GM21737 (cell line): ENCODE results near the gene CHAT.

Experiments
- ATAC-seq: cut with Tn5 transposase; IDR thresholded peaks from one replicate; pipeline ENCODE4 v1.9.1; 2021; ENCODE audit warnings: mild to moderate bottlenecking, moderate library complexity; ENCODE audit not compliant: unreplicated experiment

Gene CHAT

GRCh38 chr10:49651039-49651835, 37.4 kb downstream of the CHAT start:
- no peak for ATAC-seq

GRCh38 chr10:49651917-49652316, 38.1 kb downstream of the CHAT start:
- no peak for ATAC-seq

GRCh38 chr10:49652421-49653272, 38.8 kb downstream of the CHAT start:
- no peak for ATAC-seq

DNA sequence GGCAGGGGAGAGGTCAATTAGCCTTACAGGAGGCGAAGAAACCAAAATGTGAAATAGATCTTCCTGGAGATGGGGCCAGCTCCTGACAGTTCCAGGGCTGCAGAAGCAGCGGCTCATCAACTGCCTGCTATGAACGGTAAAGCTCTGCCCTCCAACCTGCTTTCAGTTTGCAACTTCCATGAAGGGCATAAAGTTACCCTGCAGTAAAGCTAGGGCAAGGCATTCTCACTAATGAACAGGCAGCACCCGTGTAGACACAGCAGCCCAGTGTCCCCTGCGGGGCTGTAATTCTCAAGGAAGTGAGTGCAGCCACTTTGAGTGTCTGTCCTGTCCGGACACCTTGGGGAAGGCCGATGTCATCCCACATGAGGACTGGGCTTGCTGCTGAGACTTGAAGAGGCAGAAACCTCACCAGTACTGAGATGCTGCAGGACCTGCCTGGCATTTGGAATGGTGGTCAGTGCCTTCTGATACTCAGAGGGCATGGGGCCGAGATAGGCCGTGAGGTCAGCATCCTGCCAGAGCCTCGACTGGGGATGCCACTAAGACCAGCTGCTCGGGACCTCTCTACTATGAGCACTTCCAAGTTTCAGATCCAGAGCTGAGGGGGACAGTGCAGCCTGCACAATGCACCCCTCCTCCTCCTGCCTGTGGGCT, 39.6 kb downstream of the CHAT start:
- ATAC-seq: no peak

- no peak for ATAC-seq
These were observed 40.3 kb downstream of the CHAT start for GRCh38 chr10:49654036-49654693.

GRCh38 chr10:49655099-49655498, 41.3 kb downstream of the CHAT start:
- ATAC-seq: no peak

DNA sequence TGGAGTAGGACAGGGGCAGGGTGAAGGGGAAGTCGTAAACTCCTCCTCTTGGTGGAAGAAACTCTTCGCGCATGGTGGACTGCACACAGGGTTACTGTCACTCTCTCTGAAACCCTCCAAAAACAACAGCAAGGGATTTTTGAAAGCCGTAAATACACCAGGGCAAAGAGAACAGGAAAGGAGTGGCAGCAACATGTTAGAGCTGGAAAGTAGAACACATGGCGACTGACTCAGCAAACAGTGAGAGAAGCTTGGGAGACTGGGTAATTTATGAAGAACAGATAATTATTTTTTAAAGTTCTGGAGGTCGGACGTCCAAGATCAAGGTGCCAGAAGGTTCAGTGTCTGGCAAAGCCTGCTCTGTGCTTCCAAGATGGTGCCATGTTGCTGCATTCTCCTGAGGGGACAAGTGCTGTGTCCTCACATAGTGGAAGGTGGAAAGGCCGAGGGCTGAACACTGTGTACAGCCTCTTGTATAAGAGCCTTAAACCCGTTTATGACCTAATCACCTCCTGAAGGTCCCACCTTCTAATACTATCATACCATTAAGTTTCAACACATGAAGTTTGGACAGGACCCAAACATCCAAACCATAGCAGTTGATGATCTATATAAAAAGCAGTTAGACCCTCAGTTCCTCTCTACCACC, 43.1 kb downstream of the CHAT start:
- no peak for ATAC-seq

- ATAC-seq: no peak
These were observed 43.8 kb downstream of the CHAT start for GRCh38 chr10:49657606-49658005.

DNA sequence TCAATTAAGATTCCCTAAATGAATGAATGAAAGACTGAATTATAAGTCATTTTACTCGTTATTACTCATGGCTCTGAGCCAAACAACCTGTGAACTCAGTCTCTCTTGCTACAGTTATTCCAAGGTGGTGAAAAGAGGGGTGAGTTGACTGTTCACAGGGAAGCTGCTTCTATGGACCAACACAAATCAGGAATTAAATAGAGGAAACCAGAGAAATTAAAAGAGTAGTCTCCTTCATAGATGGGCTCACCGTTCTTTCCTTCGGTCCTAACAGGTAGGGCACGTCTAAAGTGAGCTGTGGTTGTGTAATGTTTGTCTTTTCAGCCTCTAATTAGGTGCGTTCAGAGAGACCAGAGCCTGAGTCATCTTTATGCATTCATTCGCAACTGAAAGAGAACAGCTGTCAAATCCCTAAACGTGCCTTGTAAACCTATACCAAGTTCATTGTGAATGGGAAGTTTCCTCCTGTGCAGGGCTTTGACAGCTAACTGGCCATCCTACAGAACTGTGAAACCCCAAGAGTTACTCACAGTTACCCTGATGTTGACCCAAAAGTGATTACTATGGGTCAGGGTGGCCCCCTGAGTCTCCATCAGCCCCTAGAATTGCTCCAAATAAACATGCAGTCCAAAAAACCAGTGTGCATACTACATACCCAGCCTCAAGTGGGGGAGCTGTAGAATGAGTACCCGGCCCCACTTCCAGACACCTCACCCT, 47.5 kb downstream of the CHAT start:
- ATAC-seq: no peak

DNA sequence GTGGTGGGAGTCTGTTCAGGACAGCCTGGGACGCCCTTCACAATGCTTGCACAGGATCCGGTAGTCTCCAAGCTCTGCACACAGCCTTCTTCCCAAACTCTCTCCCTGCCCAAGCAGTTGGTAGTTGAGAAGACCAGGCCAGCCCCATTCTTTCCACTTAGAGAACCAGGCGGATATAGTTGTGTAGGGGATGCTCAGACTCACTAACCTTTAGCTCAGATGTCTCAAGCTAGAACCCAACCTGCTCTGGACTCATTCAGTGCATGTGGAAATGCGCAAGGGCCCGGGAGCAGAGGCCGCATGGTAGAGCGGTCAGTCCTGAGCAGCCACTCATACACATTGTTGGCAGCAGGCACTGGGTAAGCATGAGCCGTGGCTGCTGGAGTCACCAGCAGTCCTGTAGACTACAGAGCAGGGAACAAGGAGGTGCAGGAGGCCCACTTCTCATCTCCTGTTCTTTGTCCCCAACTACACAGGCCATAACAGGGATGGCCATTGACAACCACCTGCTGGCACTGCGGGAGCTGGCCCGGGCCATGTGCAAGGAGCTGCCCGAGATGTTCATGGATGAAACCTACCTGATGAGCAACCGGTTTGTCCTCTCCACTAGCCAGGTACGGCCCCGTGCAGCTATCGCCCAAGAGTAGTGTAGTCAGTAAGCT, 48.5 kb downstream of the CHAT start:
- ATAC-seq: no peak

DNA sequence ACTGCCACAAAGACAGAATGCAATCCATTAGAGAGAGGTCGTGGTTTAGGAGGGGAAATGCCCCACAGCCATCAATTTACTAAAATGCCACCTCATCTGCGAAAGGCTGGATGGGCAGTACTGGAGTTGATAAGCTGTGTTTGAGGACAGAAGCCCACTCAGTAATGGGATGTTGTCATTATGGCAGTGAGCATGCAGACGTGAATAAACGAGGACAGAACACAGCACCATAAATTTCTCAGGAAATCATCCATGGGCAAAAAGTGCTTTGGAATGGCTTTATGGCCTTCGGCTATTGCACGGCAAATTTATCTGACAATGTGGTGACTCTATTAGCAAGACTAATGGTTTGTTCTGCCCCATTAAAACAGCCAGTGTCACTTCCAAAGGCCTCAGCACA, 49.8 kb downstream of the CHAT start:
- ATAC-seq: no peak

DNA sequence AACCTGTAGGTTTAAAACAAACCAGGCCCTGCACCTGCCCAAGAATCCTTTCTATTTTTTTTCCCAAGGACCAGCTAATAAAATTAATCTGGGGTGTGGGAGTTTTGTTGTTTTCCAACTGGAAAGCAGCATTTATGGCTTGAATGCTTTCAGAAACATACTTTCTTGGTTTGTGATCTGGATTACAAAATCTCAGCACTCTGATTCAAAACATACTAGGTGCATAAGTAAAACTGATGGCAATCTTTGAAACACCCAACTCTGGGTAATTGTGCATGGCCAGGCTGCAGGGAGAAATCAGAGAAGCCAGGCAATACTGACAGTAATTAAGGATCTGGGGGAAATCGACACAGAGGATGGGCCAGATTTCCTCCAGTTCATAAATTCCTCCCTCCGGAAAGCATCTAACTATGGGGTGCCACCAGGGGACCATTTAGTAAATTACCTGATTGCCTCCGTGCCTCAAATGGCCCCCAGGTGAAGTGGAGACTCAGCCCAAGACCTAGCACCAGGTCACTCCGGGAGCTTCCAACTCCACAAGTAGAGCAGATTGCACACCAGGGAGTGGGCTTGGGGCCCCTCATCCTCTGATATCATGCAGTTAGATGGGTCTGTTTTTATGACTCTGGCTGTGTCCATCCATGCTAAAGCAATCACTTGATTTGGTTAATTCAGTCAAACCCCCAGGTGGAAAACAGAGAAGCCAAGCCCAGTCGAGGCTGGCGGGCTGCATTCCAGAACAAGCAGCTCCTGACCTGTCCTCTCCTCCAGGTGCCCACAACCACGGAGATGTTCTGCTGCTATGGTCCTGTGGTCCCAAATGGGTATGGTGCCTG, 50.4 kb downstream of the CHAT start:
- no peak for ATAC-seq

DNA sequence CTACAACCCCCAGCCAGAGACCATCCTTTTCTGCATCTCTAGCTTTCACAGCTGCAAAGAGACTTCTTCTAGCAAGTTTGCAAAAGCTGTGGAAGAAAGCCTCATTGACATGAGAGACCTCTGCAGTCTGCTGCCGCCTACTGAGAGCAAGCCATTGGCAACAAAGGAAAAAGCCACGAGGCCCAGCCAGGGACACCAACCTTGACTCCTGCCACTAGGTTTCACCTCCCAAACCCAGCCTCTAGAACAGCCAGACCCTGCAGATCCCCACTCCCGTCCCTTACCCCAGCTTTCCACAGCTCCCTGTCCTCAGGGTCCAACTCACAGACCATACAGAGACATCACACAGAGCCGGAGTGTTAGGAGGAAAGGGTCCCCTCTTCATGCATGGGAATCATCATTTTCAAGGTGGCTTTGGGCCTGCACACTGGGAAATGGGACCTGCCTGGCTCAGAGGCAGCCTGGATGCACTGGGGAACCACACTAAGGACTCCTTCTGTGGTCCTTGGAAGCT, 51.1 kb downstream of the CHAT start:
- no peak for ATAC-seq

DNA sequence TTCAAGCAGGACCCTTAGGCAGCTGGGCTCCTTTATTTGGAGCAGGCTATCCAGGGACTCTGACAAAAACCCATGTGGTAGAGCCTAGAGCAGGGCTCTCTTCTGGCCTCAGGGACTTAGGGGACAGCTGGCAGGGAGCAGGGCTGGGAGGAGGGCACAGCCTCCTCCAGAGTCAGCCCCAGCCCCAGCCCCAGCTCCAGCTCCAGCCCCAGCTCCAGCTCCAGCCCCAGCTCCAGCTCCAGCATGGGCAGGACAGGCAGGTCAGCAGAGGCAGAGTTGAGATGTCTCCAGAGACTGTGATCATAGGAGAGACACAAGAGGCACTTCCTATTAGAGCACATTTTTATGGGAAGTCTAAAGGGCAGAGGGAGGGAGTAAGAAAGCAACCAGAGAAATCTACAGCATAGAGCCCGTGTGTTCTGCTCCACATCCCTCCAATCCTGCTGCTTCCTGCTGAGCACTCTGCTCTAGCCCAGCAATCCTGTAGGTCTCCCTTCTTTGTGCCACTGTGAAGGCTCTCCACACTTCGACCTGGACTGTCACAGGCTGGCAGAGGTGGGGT, 52.3 kb downstream of the CHAT start:
- ATAC-seq: no peak

DNA sequence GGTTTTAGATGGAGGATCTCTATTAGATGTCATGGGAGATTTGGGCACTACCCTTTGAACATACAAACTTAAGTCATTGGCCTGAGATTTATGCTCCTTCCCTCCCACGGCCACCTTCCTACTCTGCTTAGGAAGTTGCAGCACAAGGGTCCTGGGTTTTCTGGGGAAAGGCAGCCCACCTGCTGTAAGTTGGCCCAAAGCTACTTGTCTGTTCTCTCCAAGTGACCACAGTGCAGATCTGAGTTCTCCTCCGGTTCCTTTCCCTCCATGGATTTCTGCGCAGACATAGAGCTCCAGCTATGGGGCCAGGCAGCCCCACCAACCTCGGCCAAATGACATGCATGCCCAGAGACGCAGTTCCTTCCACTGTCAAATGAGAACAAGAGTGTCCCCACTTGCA, 52.8 kb downstream of the CHAT start:
- no peak for ATAC-seq

DNA sequence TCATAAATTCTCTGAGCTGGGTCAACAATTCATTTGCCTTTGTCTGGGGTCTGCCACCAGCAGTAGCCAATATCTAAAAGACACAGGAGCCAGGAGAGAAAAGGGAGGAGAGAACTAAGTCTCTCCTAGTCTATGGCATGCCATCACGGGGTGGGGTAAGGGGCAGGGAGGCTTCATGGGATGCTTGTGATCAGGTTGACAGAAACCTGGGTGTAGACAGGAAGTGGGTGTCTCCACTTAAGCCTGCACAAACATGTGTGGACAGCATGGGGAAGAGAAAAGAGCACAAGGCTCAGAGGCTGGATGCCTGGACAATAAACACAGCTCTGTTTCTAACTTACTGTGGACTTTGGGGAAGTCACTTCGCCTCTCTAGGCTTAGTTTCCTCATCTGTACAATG, 54.2 kb downstream of the CHAT start:
- no peak for ATAC-seq

DNA sequence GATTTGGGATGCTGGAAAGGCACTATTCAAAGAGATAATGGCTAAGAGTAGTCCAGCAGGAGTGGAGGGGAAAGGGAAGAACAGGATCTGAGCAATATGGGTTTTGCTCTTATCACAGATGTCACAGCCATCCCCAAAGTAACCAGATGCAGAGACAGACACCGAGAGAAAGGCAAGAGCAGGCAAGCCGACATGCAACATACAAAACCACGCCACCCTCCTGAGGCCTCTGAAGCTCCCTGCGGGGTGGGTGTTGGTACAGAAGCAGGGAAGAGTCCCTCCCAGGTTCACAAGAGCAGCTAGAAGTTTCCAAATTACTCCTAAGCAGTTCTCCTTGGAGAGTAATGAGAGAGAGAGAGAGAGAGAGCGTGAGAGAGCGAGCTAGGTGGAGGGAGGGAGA, 54.8 kb downstream of the CHAT start:
- ATAC-seq: no peak

GRCh38 chr10:49678827-49679479, 65.1 kb downstream of the CHAT start:
- no peak for ATAC-seq
